Measurements from ENCODE around the gene ARMS2.

DNA sequence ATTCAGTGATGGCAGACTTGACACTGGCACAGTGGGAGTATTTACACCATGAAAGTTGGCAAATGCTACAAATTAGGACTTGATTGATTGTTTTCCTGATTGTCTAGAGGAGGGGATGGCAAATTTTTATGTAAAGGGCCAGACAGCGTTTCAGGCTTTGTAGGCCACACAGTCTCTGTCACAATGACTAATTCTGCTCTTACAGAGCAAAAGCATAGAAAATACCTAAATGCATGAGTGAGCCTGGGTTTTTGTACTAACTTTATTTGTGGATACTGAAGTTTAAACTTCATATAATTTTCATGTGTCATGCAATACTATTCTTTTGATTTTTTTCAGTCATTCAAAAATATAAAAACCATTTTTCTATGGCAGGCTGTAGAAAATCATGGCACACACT is 9.0 kb upstream of the ARMS2 start:
- TF ChIP-seq CTCF (IDR thresholded peaks at IDR 0.05) (no peak), POLR2A (IDR thresholded peaks at IDR 0.05) (no peak)

Measured in stomach (tissue), 4 donors.